HG03095 (cell line): ENCODE results near the gene SPHKAP.
"Not testable (repeated sequence)": the region's sequence is repeated elsewhere in the genome, so short reads cannot be mapped to it uniquely, and the experiment has no call there.

Source experiments
- ATAC-seq: cut with Tn5 transposase; IDR thresholded peaks from one replicate; pipeline ENCODE4 v1.9.1; 2021; ENCODE audit warnings: moderate library complexity; ENCODE audit not compliant: unreplicated experiment

Gene SPHKAP

DNA sequence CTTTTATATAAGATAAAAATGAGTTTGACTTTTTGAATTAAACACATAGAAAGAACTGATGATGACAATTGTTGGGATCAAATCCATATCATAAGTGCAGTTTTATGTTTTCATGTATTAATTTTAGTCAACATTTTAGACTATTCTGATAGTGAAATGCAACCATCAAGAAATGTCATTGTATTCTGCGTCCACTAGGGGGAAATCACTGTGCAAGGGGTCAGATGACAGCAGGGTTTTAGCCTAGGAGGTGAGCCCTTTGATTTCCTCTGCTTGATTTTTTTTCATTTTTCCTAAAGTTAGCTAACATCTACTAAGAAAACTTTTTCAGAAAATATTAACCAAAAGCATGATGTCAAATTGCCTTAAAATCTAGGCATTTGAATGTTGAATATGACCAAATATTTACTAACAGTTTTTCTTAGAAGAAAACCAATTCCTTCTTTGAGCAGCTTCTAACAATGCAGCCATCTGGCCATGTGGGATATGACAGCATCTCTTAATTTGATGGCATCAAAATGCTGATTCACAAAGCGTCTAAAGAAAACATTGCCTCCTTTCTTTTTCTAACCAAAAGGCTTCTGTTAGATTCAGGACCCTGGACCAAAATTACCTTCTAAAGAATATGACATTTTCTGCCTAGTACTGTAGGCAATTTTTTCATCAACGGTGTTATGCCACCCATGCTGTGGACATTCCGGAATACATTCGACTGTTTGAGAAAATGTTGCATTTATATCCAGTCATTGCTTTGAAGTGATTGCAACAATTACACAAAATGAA is 141.5 kb downstream of the SPHKAP start:
- peak; percentile 50 for ATAC-seq

DNA sequence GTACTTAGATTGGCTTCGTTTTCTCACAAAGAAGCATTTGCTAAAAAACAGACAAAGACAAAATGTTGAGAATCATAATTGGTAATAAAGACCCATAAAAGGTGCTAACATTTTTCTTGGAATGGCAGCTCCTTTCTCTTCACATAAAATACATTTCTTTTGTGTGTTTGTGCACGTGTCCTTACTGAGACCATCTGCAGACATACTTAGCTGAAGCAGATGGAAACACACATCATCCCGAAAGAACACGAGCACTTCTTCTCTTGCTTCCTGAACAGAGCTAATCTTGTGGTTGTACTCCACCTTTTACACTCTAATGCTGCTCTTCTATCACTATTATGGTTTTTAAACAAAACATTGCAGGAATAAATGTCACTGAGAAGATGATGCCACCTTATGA is 142.5 kb downstream of the SPHKAP start:
- no peak for ATAC-seq

DNA sequence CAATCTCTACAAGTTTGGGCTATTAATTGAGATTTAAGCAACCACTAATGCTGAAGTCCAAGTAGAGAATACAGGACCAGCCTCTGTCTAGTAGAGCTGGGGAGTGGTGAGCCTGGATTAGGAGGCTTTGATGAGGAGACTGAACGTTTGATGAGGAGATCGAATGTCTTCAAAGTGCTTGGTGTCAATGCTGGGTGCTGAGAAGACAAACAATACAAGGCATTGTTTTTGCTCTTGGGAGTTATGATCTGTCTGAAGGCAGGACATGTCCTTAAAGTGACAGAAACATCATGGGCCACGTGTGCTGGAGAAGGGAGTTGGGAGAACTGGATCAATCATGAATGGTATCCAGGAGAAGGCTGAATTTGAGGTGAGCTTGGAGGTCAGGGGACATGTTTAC is 143.6 kb downstream of the SPHKAP start:
- ATAC-seq: no peak

DNA sequence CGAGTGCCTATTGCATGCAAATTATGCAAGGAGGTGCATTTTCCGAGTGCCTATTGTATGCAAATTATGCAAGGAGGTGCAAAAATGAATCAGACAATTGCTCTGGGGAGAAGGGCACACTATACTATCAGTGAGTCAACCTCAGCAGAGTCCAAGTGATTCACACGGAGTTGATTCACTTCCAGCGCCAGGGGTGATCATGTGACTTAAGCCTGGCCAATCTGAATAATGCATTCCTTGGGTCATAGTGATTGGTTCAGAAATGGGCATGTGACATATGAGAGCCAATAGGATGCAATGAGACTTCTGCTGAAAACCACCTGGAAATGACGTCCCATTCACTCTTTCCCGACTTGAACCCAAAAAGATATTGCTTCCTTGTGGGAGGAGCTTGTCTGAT is 157.9 kb downstream of the SPHKAP start:
- ATAC-seq: no peak

DNA sequence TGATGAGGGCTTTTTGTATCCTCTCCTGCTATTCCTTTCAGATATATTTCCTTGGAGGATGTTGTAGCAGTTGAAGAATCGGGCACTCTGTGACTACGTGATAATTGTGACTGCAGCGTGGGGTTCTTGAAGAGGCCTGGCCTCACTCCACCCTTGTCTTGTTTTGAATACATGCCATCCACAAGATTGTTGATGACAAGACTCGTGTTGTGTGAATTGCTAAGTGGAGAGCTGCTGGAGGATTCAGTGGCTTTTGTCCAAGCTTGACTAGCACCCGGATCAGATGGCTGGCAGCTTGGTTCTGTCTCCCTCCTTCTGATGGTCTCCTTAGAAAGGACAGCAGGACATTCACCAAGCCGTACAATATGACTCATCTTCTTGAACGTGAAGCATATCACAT is 163.2 kb downstream of the SPHKAP start:
- ATAC-seq: no peak

DNA sequence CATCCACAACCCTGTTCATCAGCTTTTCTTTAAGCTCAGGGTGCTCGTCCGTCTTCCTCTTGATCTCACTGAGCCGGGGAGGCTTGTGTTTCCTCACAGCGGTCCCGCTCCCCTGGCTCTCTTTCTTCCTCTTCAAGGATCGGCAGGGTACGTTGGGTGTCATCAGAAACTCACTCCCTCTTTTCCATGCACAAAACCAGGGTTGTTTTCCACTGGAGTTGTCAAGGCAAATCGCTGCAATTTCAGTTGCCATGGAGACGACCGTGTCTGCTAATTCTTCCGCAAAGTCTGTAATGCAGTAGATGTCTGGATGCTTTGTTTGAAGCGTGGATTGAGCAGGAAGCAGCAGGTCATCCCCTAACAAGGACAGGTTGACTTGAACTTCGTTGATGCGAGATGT is 163.7 kb downstream of the SPHKAP start:
- no peak for ATAC-seq

DNA sequence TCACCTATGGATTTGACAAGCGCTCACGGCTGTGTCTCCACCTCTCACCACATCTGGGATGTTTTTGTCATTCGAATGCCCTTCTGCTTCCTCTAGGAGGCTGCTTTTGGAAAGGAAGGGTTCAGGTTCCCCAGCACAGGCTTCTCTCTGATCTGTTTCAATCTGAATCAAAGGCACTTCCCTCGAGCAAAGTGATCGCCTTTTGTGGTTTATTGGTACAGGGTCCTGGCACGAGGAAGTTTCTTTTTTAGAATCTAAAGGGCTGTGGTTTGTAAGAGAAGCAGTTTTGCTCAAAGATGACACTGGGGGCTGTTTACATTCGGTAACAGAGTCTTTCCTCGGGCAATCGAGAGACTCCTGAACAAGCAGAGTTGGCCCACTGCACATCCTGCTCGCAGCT is 165.1 kb downstream of the SPHKAP start:
- ATAC-seq: no peak

DNA sequence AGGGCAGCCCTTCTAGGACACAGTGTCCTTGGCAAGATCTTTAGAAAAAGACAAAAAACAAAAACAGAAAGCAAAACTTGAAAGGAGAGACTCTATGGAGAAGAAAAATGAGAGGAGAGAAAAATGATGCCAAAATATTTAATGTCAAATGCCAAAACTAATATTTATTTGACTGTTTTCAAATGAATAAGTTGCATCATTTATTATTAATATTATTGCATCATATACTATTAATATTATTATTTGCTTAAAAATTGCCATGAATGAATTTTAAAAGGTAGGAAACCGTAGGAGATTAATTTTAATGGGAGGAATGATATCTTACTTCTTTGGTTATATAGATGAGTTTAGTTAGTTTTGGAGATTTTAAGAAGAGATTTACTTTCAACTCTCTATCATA is 165.7 kb downstream of the SPHKAP start:
- ATAC-seq: no peak

DNA sequence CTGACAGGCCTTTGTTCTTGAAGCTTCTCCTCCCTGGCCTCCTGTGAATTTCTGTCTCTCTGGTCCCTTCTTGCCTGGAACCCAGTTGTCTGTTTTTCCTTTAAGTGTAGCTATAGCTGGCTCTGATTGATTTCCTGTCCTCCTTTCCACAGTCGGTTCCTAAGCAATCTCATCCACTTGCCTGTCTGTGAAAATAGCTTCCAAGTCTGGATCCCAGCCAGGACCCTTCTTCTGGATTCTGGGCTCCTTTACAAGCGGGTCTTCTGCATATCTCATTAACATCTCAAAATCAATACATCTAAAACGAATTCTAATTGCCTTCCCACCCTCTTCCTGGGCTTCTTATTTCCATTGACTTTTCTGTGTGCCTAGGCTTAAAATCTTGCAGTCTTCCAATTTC is 185.1 kb downstream of the SPHKAP start:
- no peak for ATAC-seq

DNA sequence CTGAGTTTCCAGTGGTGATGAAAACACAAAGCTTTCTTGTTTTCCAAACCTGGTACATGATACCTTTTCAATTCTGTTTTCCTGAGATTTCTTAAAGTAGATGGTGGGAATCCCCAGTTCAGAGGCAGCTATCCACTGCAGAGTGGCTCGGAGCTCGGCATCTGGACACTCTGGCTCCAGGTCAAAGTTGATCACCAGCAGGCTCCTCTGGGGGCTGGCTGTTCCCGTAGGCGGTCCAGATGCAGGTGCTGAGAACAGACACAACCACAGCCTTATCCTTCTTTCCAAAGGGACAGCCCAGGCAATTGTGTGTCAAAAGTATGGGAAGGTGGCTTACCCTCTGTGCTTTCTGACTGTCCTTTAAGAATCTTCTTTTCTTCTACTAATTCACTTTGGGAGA is 190.6 kb downstream of the SPHKAP start:
- ATAC-seq: no peak

DNA sequence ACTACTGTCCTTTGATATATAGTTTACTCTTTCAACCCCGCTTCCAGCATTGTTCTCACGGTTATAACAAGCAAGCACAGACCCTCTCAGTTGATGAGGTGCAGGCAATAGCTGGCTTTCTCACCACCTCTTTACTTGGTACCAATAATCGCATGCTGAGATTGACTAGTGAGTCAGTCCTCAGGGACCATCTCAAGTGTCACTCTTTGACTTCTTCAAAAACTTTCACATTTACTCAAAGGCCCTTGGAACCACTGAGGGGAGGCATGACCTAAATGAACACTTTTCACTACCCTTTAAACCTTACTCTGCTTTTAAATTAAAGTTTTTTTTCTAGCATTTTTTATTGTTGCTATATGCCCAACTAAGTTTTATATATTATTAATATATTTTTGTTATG is 208.2 kb downstream of the SPHKAP start:
- no peak for ATAC-seq

DNA sequence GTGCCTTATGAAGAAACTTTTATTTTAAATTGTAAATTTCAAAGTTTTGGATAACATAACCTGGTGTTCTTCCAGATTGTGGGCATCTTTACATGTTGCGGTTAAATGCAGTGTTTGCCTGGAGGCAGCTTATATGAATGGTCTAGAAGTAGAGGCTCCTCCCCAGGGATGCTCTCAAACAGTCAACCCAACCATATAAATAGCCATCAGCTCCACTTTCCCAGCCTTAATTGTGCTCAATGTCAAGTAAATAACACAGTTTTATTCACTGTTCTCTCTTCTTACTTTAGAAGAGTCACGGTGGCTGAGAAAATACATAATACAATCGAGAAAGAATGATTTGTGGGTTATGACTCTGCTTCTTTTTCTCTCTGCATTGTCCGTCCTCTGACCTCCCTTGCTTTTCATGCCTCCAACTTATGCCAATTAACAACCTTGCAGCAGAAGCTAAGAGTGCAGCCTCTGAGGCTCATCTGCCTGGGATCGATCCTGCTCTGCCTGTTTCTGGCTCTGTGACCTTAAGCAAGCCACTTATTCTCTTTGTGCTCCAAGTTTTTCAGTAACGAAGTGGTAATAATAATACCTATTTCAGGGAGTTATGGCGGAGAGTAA is 209.8 kb downstream of the SPHKAP start:
- no peak for ATAC-seq

DNA sequence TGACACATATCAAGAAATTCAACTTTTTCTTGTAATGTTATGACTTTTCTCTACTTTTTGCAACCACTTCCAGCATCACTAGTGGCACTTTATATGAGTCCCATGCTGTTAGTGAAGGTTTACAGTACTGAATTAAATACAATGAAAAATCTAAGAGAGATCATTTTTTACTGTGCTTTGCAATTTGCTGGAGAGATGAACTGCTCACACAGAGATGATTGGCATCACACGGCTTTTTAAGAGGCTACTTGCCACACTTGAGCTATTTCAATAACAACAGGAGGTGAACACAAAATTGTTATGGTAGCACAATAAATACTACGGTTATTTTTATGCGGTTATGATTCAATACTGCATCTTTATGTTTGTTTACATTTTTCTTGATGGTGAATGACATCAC is 221.2 kb downstream of the SPHKAP start:
- ATAC-seq: no peak

DNA sequence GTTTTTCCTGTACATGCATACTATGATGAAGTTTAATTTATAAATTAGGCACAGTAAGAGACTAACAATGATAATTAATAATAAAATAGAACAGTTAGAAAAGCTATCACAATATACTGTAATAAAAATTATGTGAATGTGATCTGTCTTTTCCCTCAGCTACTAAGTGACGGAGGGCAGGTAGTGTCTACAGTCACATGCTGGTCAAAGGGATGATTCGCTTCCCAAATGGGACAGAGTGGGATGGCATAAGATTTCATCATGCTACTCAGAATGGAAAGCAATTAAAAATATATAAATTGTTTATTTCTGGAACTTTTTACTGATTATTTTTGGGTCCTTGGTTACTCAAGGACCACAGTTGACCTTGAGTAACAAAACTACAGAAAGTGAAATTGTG is 238.5 kb downstream of the SPHKAP start:
- ATAC-seq: no peak

DNA sequence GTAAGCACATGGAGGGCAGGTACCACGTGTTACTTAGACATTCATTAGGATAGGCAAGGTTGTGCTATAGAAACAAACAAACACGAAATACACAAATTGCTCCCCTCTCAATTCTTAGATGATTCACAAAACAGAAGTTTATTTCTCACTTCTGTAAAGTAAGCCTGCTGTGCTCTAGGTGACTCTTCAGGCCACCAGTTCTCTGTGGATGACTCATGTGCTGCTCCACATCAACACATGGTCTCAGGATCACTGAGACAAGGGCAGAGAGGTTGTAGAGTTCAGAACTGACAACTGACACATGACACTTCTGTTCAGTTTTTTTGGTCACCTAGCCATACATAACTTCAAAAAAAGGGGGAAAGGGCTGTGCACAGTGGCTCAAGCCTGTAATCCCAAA is 239.5 kb downstream of the SPHKAP start:
- ATAC-seq: peak; percentile 80

DNA sequence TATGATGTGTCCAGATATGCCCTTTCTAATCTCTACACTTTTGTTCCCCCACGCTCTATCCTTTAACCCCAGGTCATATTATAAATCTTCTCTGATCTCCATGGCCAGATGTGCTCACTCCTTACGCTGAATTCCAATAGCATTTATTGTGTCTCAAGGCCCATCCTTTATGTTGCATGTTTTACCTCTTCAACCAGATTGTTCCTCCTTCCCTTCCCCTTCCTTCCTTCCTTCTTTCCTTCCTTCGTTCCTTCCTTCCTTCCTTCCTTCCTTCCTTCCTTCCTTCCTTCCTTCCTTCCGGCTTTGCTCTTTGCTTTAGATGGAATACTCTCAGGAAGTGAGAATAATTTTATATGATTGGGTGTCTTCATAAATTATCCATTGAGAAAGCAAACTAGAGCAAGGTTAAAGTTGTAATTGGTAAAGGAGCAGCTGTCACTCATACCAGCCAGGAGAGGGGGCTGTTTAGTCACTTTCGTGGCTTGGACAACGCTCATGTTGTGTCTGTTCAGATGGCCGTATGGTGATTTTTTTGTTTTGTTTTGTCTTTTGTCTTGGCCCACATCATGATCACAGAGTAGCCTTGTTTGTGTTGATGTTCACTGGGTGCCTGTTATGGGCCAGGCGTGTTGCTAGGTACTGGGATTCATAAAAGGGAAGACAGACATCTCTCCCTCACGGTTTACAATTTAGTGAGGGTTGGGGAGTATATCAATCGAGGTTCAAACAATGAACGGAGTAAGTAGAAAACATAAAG is 242.0 kb downstream of the SPHKAP start:
- ATAC-seq: no peak

DNA sequence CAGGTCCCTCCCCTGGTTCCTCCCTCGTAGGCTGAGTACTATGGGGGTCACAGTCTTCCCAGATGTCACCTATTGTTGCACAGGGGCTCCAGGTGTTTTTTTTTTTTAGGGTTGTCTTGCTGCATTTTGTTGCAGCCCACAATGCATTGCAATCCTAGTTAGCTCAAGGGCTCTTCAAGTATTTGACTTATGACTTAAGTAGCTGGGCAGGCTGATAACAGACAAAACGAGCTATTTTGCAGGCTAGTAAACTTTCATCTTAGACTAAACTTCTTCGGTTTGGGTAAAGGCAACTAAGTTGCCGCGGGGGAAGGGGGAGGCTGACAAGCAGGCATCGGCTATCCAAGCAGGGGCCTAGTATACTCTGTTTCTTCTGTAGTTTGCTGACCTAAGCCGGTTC is 245.2 kb downstream of the SPHKAP start:
- ATAC-seq: not testable (repeated sequence)

DNA sequence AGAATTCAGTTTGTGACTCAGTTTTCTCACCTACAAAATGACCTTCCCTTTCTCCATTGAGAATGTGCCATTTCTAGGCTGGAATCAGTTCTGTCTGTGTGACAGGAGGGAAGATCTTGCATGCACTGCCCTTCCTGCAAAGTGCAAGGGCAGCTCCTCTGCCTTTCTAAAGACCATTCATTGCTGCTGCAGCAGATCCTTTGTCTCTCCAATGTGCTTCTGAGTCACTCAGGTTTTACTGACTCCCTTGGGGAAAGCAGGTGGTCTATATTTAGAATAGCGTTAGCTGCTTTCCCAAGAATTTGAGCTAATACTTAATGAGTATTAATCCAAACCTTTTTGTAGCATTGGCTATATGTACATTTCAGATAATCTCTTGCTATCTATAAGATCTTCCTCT is 247.6 kb downstream of the SPHKAP start:
- no peak for ATAC-seq

DNA sequence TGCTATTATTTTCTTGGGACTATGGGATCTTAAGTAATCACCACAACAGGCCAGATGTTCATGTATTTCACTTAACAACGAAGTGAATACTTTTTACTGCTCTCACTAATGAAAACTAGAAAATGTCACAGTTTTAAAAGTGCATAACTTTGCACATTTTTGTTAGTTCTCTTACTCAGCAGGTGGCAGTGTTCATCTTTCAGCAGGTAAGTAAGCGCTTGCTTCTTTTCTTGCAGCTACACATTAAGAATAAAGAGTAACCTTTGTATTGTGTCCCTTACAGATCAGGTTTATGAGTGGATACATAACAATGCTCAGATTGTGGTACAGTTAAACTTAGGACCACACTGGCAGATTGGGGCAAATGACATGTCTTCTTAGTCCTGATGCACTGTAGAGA is 249.1 kb downstream of the SPHKAP start:
- no peak for ATAC-seq

DNA sequence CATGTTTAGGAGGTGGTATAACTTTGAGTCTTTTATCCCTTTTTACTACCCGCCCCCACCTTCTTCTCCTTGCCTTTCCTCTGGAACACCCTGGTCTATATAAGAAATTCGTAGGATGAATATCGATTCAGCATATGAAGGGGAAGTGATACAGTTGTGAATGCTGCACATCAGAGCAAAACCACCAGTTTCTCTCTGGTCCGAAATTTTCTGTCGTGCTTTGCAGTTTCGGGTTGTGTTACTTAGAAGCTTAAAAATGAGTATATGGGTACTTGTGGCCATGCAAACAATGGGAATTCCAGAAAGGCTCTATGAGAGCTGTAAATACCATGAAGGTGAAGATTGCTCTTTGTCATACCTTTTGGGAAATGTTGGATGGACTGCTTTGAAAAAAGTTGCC is 249.5 kb downstream of the SPHKAP start:
- no peak for ATAC-seq
